Pons (tissue), 1 donor: Measurements from ENCODE around the gene TMEM184B.
"Not testable (repeated sequence)": the region's sequence is repeated elsewhere in the genome, so short reads cannot be mapped to it uniquely, and the experiment has no call there.

Experiments
- DNase-seq: peaks from one replicate; pipeline ENCODE4 v3.0.0-alpha.2; 2016; ENCODE audit warnings: low spot score

The TMEM184B gene

DNA sequence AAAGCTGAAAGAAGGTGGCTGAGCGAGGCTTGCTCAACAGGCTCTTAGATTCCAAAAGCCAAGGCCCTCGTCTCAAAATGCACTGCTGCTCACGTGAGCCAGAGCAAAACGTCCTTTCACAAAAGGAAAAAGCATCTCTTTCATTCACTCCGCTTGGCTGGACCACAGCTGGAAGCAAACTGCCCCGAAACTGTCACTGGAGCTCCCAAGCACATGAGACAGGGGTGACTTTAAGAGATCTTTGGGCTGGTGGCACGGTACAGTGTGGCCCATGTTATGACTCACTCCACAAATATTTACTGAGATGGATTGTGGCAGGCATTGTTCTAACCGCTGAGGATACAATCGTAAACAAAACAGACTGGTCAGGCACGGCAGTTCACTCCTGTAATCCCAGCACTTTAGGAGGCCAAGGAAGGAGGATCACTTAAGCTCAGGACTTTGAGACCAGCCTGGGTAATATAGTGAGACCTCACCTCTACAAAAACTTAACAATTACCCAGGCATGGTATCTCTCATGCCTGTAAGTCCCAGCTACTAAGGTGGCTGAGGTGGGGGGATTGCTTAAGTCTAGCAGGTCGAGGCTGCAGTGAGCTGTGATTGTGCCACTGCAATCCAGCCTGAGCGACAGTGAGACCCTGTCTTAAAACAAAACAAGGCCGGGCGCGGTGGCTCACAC is 94.7 kb downstream of the TMEM184B start:
- peak; percentile 88 for DNase-seq

DNA sequence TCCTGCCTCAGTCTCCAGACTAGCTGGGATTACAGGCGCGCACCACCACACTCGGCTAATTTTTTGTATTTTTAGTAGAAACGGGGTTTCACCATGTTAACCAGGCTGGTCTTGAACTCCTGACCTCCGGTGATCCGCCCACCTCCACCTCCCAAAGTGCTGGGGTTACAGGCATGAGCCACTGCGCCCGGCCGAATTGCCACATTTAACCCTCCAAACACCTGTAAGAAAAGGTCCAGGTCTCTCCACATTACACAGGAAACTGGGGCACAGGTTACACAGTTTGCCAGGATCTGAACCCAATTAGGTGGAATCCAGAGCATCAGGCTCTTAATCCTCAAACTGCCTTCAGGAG is 95.3 kb downstream of the TMEM184B start:
- not testable (repeated sequence) for DNase-seq

DNA sequence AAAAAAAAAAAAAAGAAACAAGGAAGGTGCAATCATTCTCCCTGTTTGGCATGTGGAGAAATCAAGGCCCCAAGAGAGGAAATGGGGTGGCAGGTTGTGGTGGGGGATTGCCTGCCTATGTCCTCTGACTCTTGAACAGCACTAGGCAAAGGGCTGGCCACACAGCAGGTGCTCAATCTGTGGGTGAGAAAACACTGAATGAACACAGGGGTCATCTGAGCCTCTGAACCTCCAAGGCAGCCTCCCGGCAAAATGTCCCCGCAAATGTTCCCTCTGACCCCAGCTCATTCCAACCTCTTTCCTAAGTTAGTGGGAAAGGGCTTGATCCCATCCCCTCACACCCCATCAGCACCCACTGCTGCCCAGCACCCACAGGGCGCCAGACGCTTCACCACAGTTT is 95.8 kb downstream of the TMEM184B start:
- no peak for DNase-seq

DNA sequence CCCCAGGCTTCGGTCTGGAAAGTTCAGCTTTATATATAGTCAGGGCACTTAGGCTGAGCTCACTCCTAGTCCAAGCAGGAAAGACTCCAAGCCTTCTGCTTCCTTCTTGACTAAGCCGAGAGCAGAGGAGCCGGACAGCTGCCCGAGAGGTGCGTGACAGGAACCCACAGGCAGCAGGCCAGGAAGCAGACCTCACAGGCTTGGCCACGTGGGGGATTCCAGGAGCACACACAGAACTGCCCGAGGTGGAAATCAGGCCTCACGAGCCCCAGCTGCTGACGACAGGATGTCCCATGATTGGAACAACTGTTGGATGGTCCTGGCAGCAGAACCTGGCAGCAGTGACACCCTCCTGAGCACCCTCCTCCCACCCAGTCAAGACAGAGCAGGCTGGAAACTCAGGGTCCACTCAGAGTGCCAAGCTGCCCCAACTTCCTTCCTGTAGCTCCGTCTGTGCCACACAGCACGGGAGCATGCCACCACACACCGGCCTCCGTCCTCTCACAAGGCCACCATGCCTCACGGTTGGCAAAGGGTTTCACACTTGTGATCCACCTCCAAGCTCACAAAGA is 96.6 kb downstream of the TMEM184B start:
- DNase-seq, result peak; percentile 52

DNA sequence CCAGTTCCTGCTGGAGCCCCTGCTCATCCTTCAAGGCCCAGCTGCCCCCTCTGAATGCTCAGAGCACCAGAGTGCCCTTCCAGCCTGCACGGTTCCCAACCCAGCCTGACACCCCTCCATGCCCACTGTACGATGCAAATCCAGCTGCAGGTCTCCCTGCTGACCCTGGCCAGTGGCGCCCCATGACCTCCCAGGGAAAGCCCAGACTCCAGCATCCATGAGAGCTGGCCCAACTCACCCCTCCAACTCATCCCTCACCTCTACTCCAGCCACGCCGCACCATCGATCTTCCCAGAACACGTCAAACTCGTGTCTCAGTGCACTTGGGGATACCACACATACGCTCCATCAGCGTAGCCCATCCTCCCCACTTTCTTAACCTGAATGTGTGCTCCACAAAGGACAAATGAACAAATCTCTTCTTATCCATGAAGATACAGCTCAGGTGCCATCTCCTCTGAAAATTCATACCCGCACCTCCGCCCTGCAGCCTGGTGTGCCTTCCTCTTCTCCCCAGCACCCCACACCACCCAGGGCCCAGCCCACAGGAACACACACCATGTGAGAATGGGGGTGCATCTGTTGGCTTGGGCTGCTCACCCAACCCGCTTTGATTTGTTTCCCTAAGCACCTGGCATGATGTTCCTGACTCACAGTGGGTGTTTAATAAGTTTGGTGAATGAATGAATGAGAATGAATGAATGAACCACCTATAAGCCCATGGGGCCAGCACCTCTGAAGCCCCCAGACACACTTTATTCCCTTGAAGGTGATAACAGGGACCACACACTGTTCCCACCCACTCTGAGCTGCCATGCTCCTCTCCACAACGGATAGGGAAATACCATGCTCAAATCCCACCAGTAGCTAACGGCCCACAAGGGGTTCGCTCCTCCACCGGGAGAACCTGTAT is 97.3 kb downstream of the TMEM184B start:
- DNase-seq, result no peak

DNA sequence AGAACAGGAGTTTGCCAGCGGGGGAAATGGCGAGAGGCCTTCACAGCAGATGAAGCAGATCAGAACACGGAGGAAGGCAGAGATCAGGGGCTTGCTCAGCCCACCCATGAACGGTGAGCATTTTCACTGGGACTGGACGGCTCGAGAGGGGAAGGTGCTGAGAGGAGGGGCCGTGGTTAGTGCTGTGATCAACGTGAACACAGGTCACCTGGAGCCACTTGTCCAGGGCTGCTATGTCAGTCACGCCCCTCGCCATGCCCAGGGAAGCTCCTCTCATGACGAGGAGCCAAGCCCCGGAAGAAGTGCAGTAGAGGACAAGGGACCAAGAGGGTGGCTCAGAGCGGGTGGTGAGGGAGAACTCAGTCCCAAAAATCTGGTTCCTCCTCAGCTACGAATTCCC is 98.2 kb downstream of the TMEM184B start:
- DNase-seq, result no peak

DNA sequence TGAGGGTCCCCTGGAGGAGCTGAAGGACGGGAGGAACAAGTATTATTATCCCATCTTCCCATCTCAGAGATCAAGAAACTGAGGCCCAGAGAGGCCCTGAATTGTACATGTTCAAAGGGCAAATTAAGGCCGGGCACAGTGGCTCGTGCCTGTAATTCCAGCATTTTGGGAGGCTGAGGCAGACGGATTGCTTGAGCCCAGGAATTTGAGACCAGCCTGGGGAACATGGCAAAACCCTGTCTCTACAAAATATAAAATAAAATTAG is 99.2 kb downstream of the TMEM184B start:
- no peak for DNase-seq

DNA sequence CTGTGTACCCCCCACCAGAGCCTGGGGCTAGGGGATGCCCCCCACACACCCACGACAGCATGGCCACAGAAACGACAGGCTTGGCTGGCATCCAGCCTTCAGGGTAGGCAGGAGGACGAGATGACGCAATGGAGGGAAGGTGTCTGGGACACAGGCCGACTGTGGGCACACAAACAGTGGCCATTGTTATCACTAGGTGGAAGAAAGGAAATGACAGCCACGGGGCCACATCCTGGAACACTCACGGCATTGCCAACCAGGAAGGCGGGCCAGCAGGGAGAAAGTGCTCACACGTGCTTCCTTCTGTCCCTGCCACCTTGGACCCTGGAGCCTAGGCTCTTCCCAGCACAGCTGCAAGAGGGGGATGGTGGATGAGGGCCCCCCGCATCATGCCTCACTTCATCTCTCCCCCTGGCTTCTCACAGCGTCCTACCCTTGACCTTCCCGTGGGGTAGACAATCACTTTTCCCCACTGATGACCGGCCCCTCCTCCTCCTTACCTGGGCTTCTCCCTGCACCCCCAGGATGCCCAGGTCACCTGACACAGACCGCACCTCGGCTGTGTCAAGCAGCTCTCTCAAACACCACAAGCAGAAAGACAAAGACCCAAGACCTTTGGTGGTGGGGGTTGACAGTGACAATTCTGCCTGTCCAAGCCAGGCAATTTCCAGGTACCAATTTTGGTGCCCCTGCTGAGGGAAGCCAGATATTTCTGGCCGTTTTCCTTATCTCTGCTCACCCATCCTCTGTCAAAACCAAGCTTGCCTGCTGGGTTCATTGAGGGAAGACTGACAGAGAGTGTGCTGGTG is 99.8 kb downstream of the TMEM184B start:
- peak; percentile 73 for DNase-seq

DNA sequence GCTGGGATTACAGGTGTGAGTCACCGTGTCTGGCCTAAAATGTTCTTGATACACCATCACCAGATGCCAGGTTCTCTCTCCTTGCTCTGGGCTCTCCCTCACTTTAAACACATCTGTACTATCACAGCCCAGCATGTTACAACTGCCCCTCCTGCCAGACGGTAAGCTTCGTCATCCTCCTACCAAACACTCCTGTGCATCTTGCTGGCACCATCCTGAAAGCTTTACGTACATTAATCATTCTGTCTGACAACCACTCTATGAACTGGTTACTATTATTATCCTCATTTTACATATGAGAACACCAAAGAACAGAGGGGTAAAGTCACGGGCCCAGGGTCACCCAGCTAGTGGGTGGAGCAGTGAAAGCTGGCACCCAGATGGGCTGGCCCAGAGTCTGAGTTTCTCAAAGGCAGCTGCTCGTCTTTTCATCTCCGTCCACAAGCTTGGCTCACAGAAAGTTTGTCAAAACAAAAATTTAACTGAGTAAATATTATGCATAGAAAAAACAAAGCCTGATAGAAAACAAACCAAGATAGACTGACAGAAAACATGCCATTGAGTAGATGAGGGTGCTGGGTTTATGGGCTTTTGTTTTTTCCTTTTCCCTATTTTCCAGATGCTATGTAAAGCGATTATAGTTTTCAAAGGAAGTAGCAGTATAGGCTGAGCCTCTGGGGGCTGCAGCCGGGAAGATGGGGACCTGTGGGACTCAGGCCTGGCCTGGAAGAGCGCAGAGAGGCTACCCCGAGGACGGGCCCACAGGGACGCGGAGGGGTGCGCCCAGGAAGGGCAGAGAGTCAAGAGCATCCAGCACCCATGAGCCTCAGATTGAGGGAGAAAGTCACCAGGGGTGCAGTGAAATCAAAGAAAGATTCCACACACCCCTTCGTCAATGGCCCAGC is 100.6 kb downstream of the TMEM184B start:
- no peak for DNase-seq

DNA sequence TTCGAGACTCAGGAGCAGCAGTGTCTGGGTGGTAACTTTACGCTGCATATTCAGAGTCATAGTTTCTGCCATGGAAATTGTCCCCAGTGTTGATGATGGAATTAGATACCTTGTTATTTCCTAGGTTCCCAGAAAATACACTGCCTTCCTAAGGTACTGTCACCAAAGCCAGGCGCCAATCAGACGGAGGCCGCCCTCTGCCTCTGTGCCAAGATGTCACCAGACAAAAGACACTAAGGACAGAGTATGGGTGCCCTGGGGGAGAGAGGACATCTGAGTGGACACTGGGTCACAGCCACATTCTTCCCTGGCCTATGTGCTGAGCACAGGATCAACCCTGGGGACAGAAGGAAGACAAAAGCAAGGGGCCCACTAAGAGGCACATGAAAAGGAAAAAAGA is 102.3 kb downstream of the TMEM184B start:
- DNase-seq, result no peak
